Upper lobe of right lung (tissue), 1 donor: ENCODE data around the gene NPC1L1. TPM values are rescaled to one million over a fixed set of nuclear protein-coding genes. Genes with fewer than 3 reads are reported as not detected.
"Not testable (repeated sequence)": the region's sequence is repeated elsewhere in the genome, so short reads cannot be mapped to it uniquely, and the experiment has no call there.

Experiments used
- ATAC-seq: fragments of 200-7000 bp; cut with Tn5 transposase; one replicate; pipeline ENCODE4 v1.9.1; 2020; ENCODE audit warnings: mild to moderate bottlenecking, moderate library complexity
- DNase-seq: peaks from one replicate; pipeline ENCODE4 v3.0.0-alpha.2; 2020
- H3K27ac ChIP-seq: fragments of 200-600 bp; one replicate; pipeline ENCODE4 v1.8.0; 2022
- H3K27me3 ChIP-seq: fragments of 200-600 bp; one replicate; pipeline ENCODE4 v1.8.0; 2022; ENCODE audit warnings: mild to moderate bottlenecking
- H3K36me3 ChIP-seq: fragments of 200-600 bp; one replicate; pipeline ENCODE4 v1.8.0; 2022
- H3K4me1 ChIP-seq: fragments of 200-600 bp; one replicate; pipeline ENCODE4 v1.8.0; 2022
- H3K4me3 ChIP-seq: fragments of 200-600 bp; one replicate; pipeline ENCODE4 v1.8.0; 2022; ENCODE audit warnings: mild to moderate bottlenecking
- H3K9me3 ChIP-seq: fragments of 200-600 bp; one replicate; pipeline ENCODE4 v1.8.0; 2022
- CTCF ChIP-seq: fragments of 200-600 bp; IDR thresholded peaks from one replicate; pipeline ENCODE4 v1.8.0; 2022; ENCODE audit warnings: antibody characterized with exemption
- intact Hi-C: fragments of 100-400 bp; cut with DNase I; formaldehyde crosslinking; loops from one replicate; pipeline ENCODE4 v1.11.0; 2022
- total RNA-seq: library from RNA; stranded (reverse); fragmentation: NEBNext Ultra II Directional; extraction: Animal tissue kit (Norgen Biotek cat#: 25700); gene quantifications from one replicate; pipeline ENCODE4 v1.2.1, GENCODE V29; 2021
- donor health status: DM: no; HTN: yes; CAD: no; lungs with severe emphysema.

NPC1L1 gene
- total RNA-seq, 1 donor from 2014 or later: 0.17 TPM

- TF ChIP-seq CTCF: no peak
- ATAC-seq (no peak), DNase-seq (no peak)
- Histone ChIP-seq H3K4me3 (no peak overlapping the region), H3K27me3 (no peaks in the 10 kb centered on the region), H3K36me3 (peaks cover 77% of the 10 kb centered on the region), H3K4me1 (no peaks in the 10 kb centered on the region), H3K9me3 (no peaks in the 10 kb centered on the region), H3K27ac (no peak overlapping the region)
- intact Hi-C loops: no loop called here
Measured at GRCh38 chr7:44566680-44567079, 25.6 kb upstream of the NPC1L1 start.

DNA sequence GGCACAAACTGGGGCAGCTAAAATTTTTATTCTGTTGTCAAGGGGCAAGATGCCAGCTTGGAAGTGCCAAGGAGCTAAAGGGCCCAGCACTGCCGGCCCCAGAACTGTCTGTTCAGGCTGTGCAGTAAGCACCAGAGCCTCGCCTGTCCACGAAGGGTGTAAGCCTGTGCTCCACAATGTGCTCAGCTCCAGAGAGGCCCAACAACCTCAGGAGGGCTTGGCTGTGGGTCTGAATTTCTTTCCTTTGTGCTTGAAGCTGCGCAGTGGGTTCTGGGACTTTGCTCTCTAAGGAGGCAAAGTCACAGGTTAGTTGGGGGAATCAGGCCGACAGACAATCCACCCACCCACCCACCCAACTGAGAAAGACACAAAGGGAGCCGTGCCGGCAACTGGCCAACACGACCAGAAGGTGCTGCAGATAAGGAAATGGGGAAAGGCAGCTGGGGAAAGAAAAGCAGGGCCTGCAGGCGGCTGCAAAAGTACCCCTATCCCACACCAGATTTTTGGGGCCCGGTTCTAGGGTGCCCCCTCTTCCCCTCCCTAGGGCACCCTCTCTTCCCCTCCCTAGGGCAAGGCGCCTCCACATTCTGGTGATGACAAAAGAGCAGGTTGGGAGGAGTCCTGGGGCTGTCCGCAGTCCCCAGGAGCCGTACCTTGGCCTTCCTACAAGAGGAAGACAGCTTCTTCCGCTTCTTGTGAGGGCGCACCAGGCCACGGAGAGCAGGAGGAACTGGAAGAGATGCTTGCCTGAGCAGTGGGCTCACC is 24.8 kb upstream of the NPC1L1 start:
- no peak for TF ChIP-seq CTCF
- H3K4me3 ChIP-seq: no peak overlapping the region
- no peaks in the 10 kb centered on the region for H3K4me1 ChIP-seq
- H3K36me3 ChIP-seq: peaks cover 69% of the 10 kb centered on the region
- no peaks in the 10 kb centered on the region for H3K27me3 ChIP-seq
- H3K27ac ChIP-seq: no peak overlapping the region
- DNase-seq (no peak), ATAC-seq (peak; percentile 5)
- no peaks in the 10 kb centered on the region for H3K9me3 ChIP-seq
- intact Hi-C loops: no loop called here

GRCh38 chr7:44565097-44565794 is 24.1 kb upstream of the NPC1L1 start:
- peak; percentile 98 for TF ChIP-seq CTCF
- peak; percentile 83 for DNase-seq
- Histone ChIP-seq H3K4me3 (no peak overlapping the region), H3K9me3 (no peaks in the 10 kb centered on the region), H3K36me3 (peaks cover 62% of the 10 kb centered on the region), H3K27me3 (no peaks in the 10 kb centered on the region), H3K4me1 (no peaks in the 10 kb centered on the region), H3K27ac (no peak overlapping the region)
- ATAC-seq: peak; percentile 92
- intact Hi-C loops: no loop called here

GRCh38 chr7:44564606-44565005 is 23.5 kb upstream of the NPC1L1 start:
- DNase-seq (no peak), ATAC-seq (no peak)
- intact Hi-C loops: no loop called here
- Histone ChIP-seq H3K27ac (no peak overlapping the region), H3K4me3 (no peak overlapping the region), H3K9me3 (no peaks in the 10 kb centered on the region), H3K36me3 (peaks cover 56% of the 10 kb centered on the region), H3K27me3 (no peaks in the 10 kb centered on the region), H3K4me1 (no peaks in the 10 kb centered on the region)
- no peak for TF ChIP-seq CTCF

- ATAC-seq (no peak), DNase-seq (no peak)
- Histone ChIP-seq H3K4me3 (no peak overlapping the region), H3K36me3 (peaks cover 42% of the 10 kb centered on the region), H3K4me1 (no peaks in the 10 kb centered on the region), H3K27me3 (no peaks in the 10 kb centered on the region), H3K9me3 (no peaks in the 10 kb centered on the region), H3K27ac (no peak overlapping the region)
- TF ChIP-seq CTCF: no peak
- intact Hi-C loops: no loop called here
Measured at GRCh38 chr7:44563171-44563679, 22.1 kb upstream of the NPC1L1 start.

- H3K27me3 ChIP-seq, H3K4me3 ChIP-seq, DNase-seq, H3K27ac ChIP-seq, H3K4me1 ChIP-seq, H3K9me3 ChIP-seq, ATAC-seq, intact Hi-C loops: not testable (repeated sequence)
- H3K36me3 ChIP-seq: peaks cover 36% of the 10 kb centered on the region
Measured at GRCh38 chr7:44562622-44562962, 21.5 kb upstream of the NPC1L1 start.
